Aorta (tissue), 5 donors: ENCODE data around the gene SERAC1. TPM values are rescaled to one million over a fixed set of nuclear protein-coding genes. Genes with fewer than 3 reads are reported as not detected.

Source experiments
- ATAC-seq: fragments of 200-7000 bp; cut with Tn5 transposase; one replicate; pipeline ENCODE4 v1.9.1; 2022; ENCODE audit warnings: moderate library complexity; ENCODE audit not compliant: low FRiP score
- DNase-seq, 2 donors: peaks; one replicate each; pipeline ENCODE4 v3.0.0-alpha.2; 2020
- H3K27ac ChIP-seq, 2 donors: one replicate each; pipeline ENCODE4 v1.5.1; 2013; ENCODE audit warnings: low read length in 2 of 2, mild to moderate bottlenecking in 2 of 2, moderate library complexity in 2 of 2, control low read depth in 1 of 2, inconsistent platforms in 1 of 2, low read depth in 1 of 2
- H3K27me3 ChIP-seq, 2 donors: one replicate each; pipeline ENCODE4 v1.6.1; 2013; ENCODE audit warnings: control low read depth in 1 of 2, low read length in 1 of 2, mild to moderate bottlenecking in 1 of 2, moderate library complexity in 1 of 2; ENCODE audit not compliant: insufficient read depth in 2 of 2, control insufficient read depth in 1 of 2
- H3K36me3 ChIP-seq, 2 donors: one replicate each; pipeline ENCODE4 v1.6.1; 2013; ENCODE audit warnings: control low read depth in 1 of 2, low read length in 1 of 2, mild to moderate bottlenecking in 1 of 2; ENCODE audit not compliant: insufficient read depth in 2 of 2, control insufficient read depth in 1 of 2
- H3K4me1 ChIP-seq, 2 donors: one replicate each; pipeline ENCODE4 v1.6.1; 2013; ENCODE audit warnings: low read length in 2 of 2, control low read depth in 1 of 2, mild to moderate bottlenecking in 1 of 2, moderate library complexity in 1 of 2; ENCODE audit not compliant: insufficient read depth in 2 of 2, control insufficient read depth in 1 of 2
- H3K4me3 ChIP-seq, 2 donors: one replicate each; pipeline ENCODE4 v1.5.1; 2013; ENCODE audit warnings: low read length in 2 of 2, control low read depth in 1 of 2, mild to moderate bottlenecking in 1 of 2
- H3K9me3 ChIP-seq: one replicate; pipeline ENCODE4 v1.6.1; 2013; ENCODE audit warnings: mild to moderate bottlenecking, low read length; ENCODE audit not compliant: control insufficient read depth
- WGBS, 2 donors: extraction: QIAGEN DNeasy Blood & Tissue Kit; methylation state at CpG; one replicate each; pipeline ENCODE4 v1.1.7; 2013; 5-methylcytosine and 5-hydroxymethylcytosine counted together
- intact Hi-C, 2 donors: fragments of 100-400 bp; cut with DNase I; formaldehyde crosslinking; loops; one replicate each; pipeline versions ENCODE4 v1.14.2 to v1.15.0; 2022
- polyA plus RNA-seq, 2 donors: library from polyadenylated mRNA; stranded (reverse); fragments of 200-250 nt; gene quantifications; one replicate each; pipeline ENCODE4 v1.2.3, GENCODE V29; 2013
- total RNA-seq, 2 donors: library from RNA; stranded (reverse); fragmentation: NEBNext Ultra II Directional; extraction: Animal tissue kit (Norgen Biotek cat#: 25700); gene quantifications; one replicate each; pipeline ENCODE4 v1.2.1, GENCODE V29; 2021
- donor health status: healthy with polysubstance abuse.
- donor health status: Bipolar disorder and iron deficiency.
- donor health status: DM: no; HTN: no; CAD: no.
- donor health status: DM: no; HTN: no; CAD: no.
- donor health status: DM: yes; HTN: yes; CAD: no.

Gene SERAC1
- total and polyA plus RNA-seq, 4 donors, result 5.6 to 13.1 (median 8.7) TPM

GRCh38 chr6:158164579-158165170, 3.4 kb downstream of the SERAC1 start:
- no peak for ATAC-seq
- Histone ChIP-seq H3K27me3 (no peaks in the 10 kb centered on the region), H3K4me3 (no peak overlapping the region), H3K9me3 (no peaks in the 10 kb centered on the region), H3K4me1 (peaks cover 0 to 5% of the 10 kb centered on the region in 2 donors), H3K27ac (no peak overlapping the region), H3K36me3 (peaks cover 0 to 2% of the 10 kb centered on the region in 2 donors)
- intact Hi-C loops, result no loop called here
- no peak for DNase-seq
- 77 to 84% methylated on average over 3 of the region's 3 CpGs for WGBS, 2 donors

- Histone ChIP-seq H3K9me3 (no peaks in the 10 kb centered on the region), H3K36me3 (peaks cover 2 to 3% of the 10 kb centered on the region in 2 donors), H3K4me3 (no peak overlapping the region), H3K27me3 (no peaks in the 10 kb centered on the region), H3K4me1 (peaks cover 0 to 3% of the 10 kb centered on the region in 2 donors), H3K27ac (peak overlapping the region in 1 of 2 donors; percentile 88)
- WGBS, 2 donors, result 42 to 51% methylated on average over 5 of the region's 5 CpGs
- intact Hi-C loops, result no loop called here
- DNase-seq (no peak), ATAC-seq (no peak)
Observed at GRCh38 chr6:158161566-158162254, 6.4 kb downstream of the SERAC1 start.

GRCh38 chr6:158160932-158161539, 7.0 kb downstream of the SERAC1 start:
- Histone ChIP-seq H3K4me3 (no peak overlapping the region), H3K27ac (peak overlapping the region in 1 of 2 donors; percentile 75), H3K4me1 (peaks cover 0 to 3% of the 10 kb centered on the region in 2 donors), H3K36me3 (peaks cover 2 to 3% of the 10 kb centered on the region in 2 donors), H3K27me3 (no peaks in the 10 kb centered on the region), H3K9me3 (no peaks in the 10 kb centered on the region)
- WGBS, 2 donors, result 21% methylated on average over 3 of the region's 3 CpGs
- no peak for DNase-seq
- intact Hi-C loops, result no loop called here
- no peak for ATAC-seq

- Histone ChIP-seq H3K27me3 (no peaks in the 10 kb centered on the region), H3K27ac (no peak overlapping the region), H3K4me1 (peaks cover 0 to 3% of the 10 kb centered on the region in 2 donors), H3K36me3 (peaks cover 3 to 5% of the 10 kb centered on the region in 2 donors), H3K4me3 (no peak overlapping the region), H3K9me3 (no peaks in the 10 kb centered on the region)
- 49 to 52% methylated on average over 2 of the region's 2 CpGs for WGBS, 2 donors
- no peak for ATAC-seq
- no peak for DNase-seq
- intact Hi-C loops, result no loop called here
Observed at GRCh38 chr6:158158748-158159147, 9.3 kb downstream of the SERAC1 start.

- Histone ChIP-seq H3K4me3 (no peak overlapping the region), H3K36me3 (peaks cover 3 to 4% of the 10 kb centered on the region in 2 donors), H3K27ac (no peak overlapping the region), H3K27me3 (no peaks in the 10 kb centered on the region), H3K4me1 (peaks cover 0 to 3% of the 10 kb centered on the region in 2 donors), H3K9me3 (no peaks in the 10 kb centered on the region)
- ATAC-seq (no peak), DNase-seq (no peak)
- WGBS, 2 donors, result 87 to 95% methylated on average over 2 of the region's 2 CpGs
- intact Hi-C loops, result no loop called here
Observed at GRCh38 chr6:158158123-158158522, 9.9 kb downstream of the SERAC1 start.

- 94 to 95% methylated on average over 5 of the region's 5 CpGs for WGBS, 2 donors
- Histone ChIP-seq H3K4me3 (no peak overlapping the region), H3K36me3 (peaks cover 4 to 5% of the 10 kb centered on the region in 2 donors), H3K27ac (no peak overlapping the region), H3K27me3 (no peaks in the 10 kb centered on the region), H3K9me3 (no peaks in the 10 kb centered on the region), H3K4me1 (peaks cover 0 to 3% of the 10 kb centered on the region in 2 donors)
- intact Hi-C loops, result no loop called here
- no peak for DNase-seq
- ATAC-seq, result no peak
Observed at GRCh38 chr6:158157064-158157764, 10.8 kb downstream of the SERAC1 start.

- 76 to 85% methylated on average over 8 of the region's 8 CpGs for WGBS, 2 donors
- no peak overlapping the region for H3K27ac ChIP-seq
- H3K4me3 ChIP-seq, result no peak overlapping the region
- peaks cover 5% of the 10 kb centered on the region in 2 donors for H3K36me3 ChIP-seq
- no peak for DNase-seq
- intact Hi-C loops, result no loop called here
- H3K4me1 ChIP-seq, result no peaks in the 10 kb centered on the region
- H3K27me3 ChIP-seq, result no peaks in the 10 kb centered on the region
- H3K9me3 ChIP-seq, result no peaks in the 10 kb centered on the region
- no peak for ATAC-seq
Observed at GRCh38 chr6:158154816-158155215, 13.2 kb downstream of the SERAC1 start.

GRCh38 chr6:158153576-158153975, 14.5 kb downstream of the SERAC1 start:
- intact Hi-C loops, result no loop called here
- peaks cover 5 to 8% of the 10 kb centered on the region in 2 donors for H3K36me3 ChIP-seq

More at GRCh38 chr6:158153576-158153975, 14.5 kb downstream of the SERAC1 start:
- Histone ChIP-seq H3K27ac (no peak overlapping the region), H3K4me3 (no peak overlapping the region), H3K9me3 (no peaks in the 10 kb centered on the region), H3K27me3 (no peaks in the 10 kb centered on the region), H3K4me1 (no peaks in the 10 kb centered on the region)
- ATAC-seq (no peak), DNase-seq (no peak)
- WGBS, 2 donors, result 90 to 92% methylated on average over 3 of the region's 3 CpGs
